H9 (cell line): Measurements from ENCODE around the gene PLCXD3. TPM values are rescaled to one million over a fixed set of nuclear protein-coding genes. Genes with fewer than 3 reads are reported as not detected.

ENCODE experiments used
- DNase-seq: peaks from one replicate; pipeline ENCODE4 v3.0.0-alpha.2; 2017
- H2AFZ ChIP-seq: one replicate; pipeline ENCODE4 v1.6.1; 2013; ENCODE audit warnings: mild to moderate bottlenecking, low read length, control low read depth, moderate library complexity
- H2AK5ac ChIP-seq: 2 replicates; pipeline ENCODE4 v1.6.1; 2013; ENCODE audit warnings: low read length, control low read depth, mixed read lengths; ENCODE audit not compliant: insufficient read length
- H2BK120ac ChIP-seq: one replicate; pipeline ENCODE4 v1.6.1; 2013; ENCODE audit warnings: low read depth, mild to moderate bottlenecking, low read length, control low read depth, inconsistent platforms; ENCODE audit not compliant: poor library complexity, severe bottlenecking
- H2BK12ac ChIP-seq: 2 replicates; pipeline ENCODE4 v1.6.1; 2013; ENCODE audit warnings: low read length, control low read depth, mixed read lengths, low read depth; ENCODE audit not compliant: insufficient read length
- H2BK15ac ChIP-seq: 2 replicates; pipeline ENCODE4 v1.6.1; 2013; ENCODE audit warnings: low read depth, low read length, control low read depth
- H2BK20ac ChIP-seq: one replicate; pipeline ENCODE4 v1.6.1; 2013; ENCODE audit warnings: low read depth, mild to moderate bottlenecking, low read length, control low read depth, inconsistent platforms; ENCODE audit not compliant: poor library complexity, severe bottlenecking
- H2BK5ac ChIP-seq: 2 replicates; pipeline ENCODE4 v1.6.1; 2013; ENCODE audit warnings: low read length, control low read depth, mixed read lengths; ENCODE audit not compliant: insufficient read length
- H3K14ac ChIP-seq: 2 replicates; pipeline ENCODE4 v1.6.1; 2013; ENCODE audit warnings: low read length, control low read depth; ENCODE audit not compliant: insufficient read depth
- H3K18ac ChIP-seq: 2 replicates; pipeline ENCODE4 v1.6.1; 2013; ENCODE audit warnings: low read depth, mild to moderate bottlenecking, mixed read lengths, low read length, control low read depth; ENCODE audit not compliant: insufficient read length
- H3K23ac ChIP-seq: 2 replicates; pipeline ENCODE4 v1.6.1; 2013; ENCODE audit warnings: low read length, control low read depth, mixed read lengths, low read depth; ENCODE audit not compliant: insufficient read length
- H3K23me2 ChIP-seq: 2 replicates; pipeline ENCODE4 v1.6.1; 2013; ENCODE audit warnings: low read depth, mild to moderate bottlenecking, mixed read lengths, low read length, control low read depth; ENCODE audit not compliant: insufficient read length, poor library complexity, severe bottlenecking
- H3K27ac ChIP-seq: 2 replicates; pipeline ENCODE4 v1.5.1; 2013; ENCODE audit warnings: low read length, control low read depth, mixed read lengths, low read depth; ENCODE audit not compliant: insufficient read length
- H3K27me3 ChIP-seq: 2 replicates; pipeline ENCODE4 v1.6.1; 2013; ENCODE audit warnings: low read length, control low read depth, inconsistent platforms; ENCODE audit not compliant: insufficient read depth
- H3K4ac ChIP-seq: 2 replicates; pipeline ENCODE4 v1.6.1; 2013; ENCODE audit warnings: low read depth, mild to moderate bottlenecking, control low read depth, inconsistent platforms, low read length, moderate library complexity
- H3K4me1 ChIP-seq: 2 replicates; pipeline ENCODE4 v1.6.1; 2013; ENCODE audit warnings: low read length, control low read depth, inconsistent platforms; ENCODE audit not compliant: insufficient read depth
- H3K4me2 ChIP-seq: 2 replicates; pipeline ENCODE4 v1.6.1; 2013; ENCODE audit warnings: low read length, control low read depth, mixed read lengths; ENCODE audit not compliant: insufficient read length, insufficient read depth
- H3K56ac ChIP-seq: 2 replicates; pipeline ENCODE4 v1.6.1; 2013; ENCODE audit warnings: low read depth, mild to moderate bottlenecking, mixed read lengths, low read length, control low read depth; ENCODE audit not compliant: insufficient read length
- H3K79me1 ChIP-seq: 2 replicates; pipeline ENCODE4 v1.6.1; 2013; ENCODE audit warnings: low read depth, mild to moderate bottlenecking, moderate library complexity, low read length, control low read depth, inconsistent platforms; ENCODE audit not compliant: insufficient read depth, poor library complexity, severe bottlenecking
- H3K79me2 ChIP-seq: 2 replicates; pipeline ENCODE4 v1.6.1; 2013; ENCODE audit warnings: low read length, control low read depth, inconsistent platforms; ENCODE audit not compliant: insufficient read depth
- H3K9ac ChIP-seq: 2 replicates; pipeline ENCODE4 v1.6.1; 2013; ENCODE audit warnings: low read length, control low read depth, mixed read lengths; ENCODE audit not compliant: insufficient read length; ENCODE audit errors: extremely low read depth
- H3K9me3 ChIP-seq: one replicate; pipeline ENCODE4 v1.6.1; 2013; ENCODE audit warnings: low read depth, low read length, inconsistent platforms; ENCODE audit not compliant: control insufficient read depth
- H3T11ph ChIP-seq: one replicate; pipeline ENCODE4 v1.6.1; 2013; ENCODE audit warnings: mild to moderate bottlenecking, low read length, control low read depth, inconsistent platforms
- H4K20me1 ChIP-seq: one replicate; pipeline ENCODE4 v1.6.1; 2013; ENCODE audit not compliant: control insufficient read depth, insufficient read length, insufficient read depth
- H4K5ac ChIP-seq: 2 replicates; pipeline ENCODE4 v1.6.1; 2013; ENCODE audit warnings: low read depth, mild to moderate bottlenecking, mixed read lengths, low read length, control low read depth; ENCODE audit not compliant: insufficient read length
- H4K8ac ChIP-seq: replicated peaks from 2 replicates; pipeline ENCODE4 v1.6.1; 2013; ENCODE audit warnings: low read length, control low read depth, mixed read lengths, low read depth; ENCODE audit not compliant: insufficient read length
- H4K91ac ChIP-seq: 2 replicates; pipeline ENCODE4 v1.6.1; 2013; ENCODE audit warnings: low read depth, mild to moderate bottlenecking, moderate library complexity, mixed read lengths, low read length, control low read depth; ENCODE audit not compliant: insufficient read length
- H3K27ac Mint-ChIP-seq, 3 experiments: 2 replicates in 2 of 3; 3 replicates in 1 of 3; pipeline ENCODE4 v1.8.0; 2020 to 2021; ENCODE audit warnings: mixed read lengths in 3 of 3, mild to moderate bottlenecking in 1 of 3, moderate library complexity in 1 of 3
- H3K27me3 Mint-ChIP-seq: 2 replicates; pipeline ENCODE4 v1.8.0; 2021; ENCODE audit warnings: low read depth, mild to moderate bottlenecking, moderate library complexity, mixed read lengths
- H3K36me3 Mint-ChIP-seq, 3 experiments: 2 replicates in 2 of 3; 3 replicates in 1 of 3; pipeline ENCODE4 v1.8.0; 2020 to 2021; ENCODE audit warnings: low read depth in 3 of 3, mixed read lengths in 3 of 3; ENCODE audit not compliant: insufficient read depth in 1 of 3
- H3K4me1 Mint-ChIP-seq, 2 experiments: 2 replicates each; pipeline ENCODE4 v1.8.0; 2020; ENCODE audit warnings: mixed read lengths in 2 of 2
- H3K4me3 Mint-ChIP-seq, 2 experiments: 2 replicates in 1 of 2; 3 replicates in 1 of 2; pipeline ENCODE4 v1.8.0; 2020 to 2021; ENCODE audit warnings: mild to moderate bottlenecking in 2 of 2, mixed read lengths in 2 of 2, moderate library complexity in 1 of 2
- H3K9me3 Mint-ChIP-seq, 2 experiments: 2 replicates in 1 of 2; 3 replicates in 1 of 2; pipeline ENCODE4 v1.8.0; 2020; ENCODE audit warnings: mild to moderate bottlenecking in 2 of 2, mixed read lengths in 2 of 2, moderate library complexity in 1 of 2
- CTCF ChIP-seq: fragments of 200-600 bp; sonication (generic); conservative IDR thresholded peaks from 3 replicates; pipeline ENCODE4 v1.8.0; 2021; ENCODE audit warnings: antibody characterized with exemption, mild to moderate bottlenecking
- WGBS: extraction: QIAGEN DNeasy Blood & Tissue Kit; methylation state at CpG from one replicate; pipeline ENCODE4 v1.1.7; 2013; ENCODE audit warnings: missing lambda C conversion rate, low lambda C conversion rate, mixed read lengths; ENCODE audit not compliant: insufficient read length; ENCODE audit errors: extremely low coverage; 5-methylcytosine and 5-hydroxymethylcytosine counted together
- long read RNA-seq: library from polyadenylated mRNA; unstranded; transcript quantifications from one replicate; pipeline ENCODE4 v2.0.0, GENCODE V29; 2020
- total RNA-seq: library from RNA; stranded (reverse); gene quantifications from 2 replicates; pipeline ENCODE4 v1.2.1, GENCODE V29; 2021

PLCXD3 gene
- not detected in 2 replicates for total RNA-seq
- long read RNA-seq: 0 reads

- Mint-ChIP-seq H3K36me3 (no peaks in the 10 kb centered on the region; a peak in 1 of 7 replicates), H3K27ac (peak within 1 kb of the TSS in 1 of 3 experiments; percentile 55; a peak in 1 of 7 replicates), H3K4me3 (peak within 1 kb of the TSS; percentile 64 to 80), H3K4me1 (peaks cover 24 to 25% of the 10 kb centered on the region in 2 experiments), H3K27me3 (peaks cover 54% of the 10 kb centered on the region), H3K9me3 (no peaks in the 10 kb centered on the region)
- Histone ChIP-seq H4K5ac (no peak within 1 kb of the TSS), H3K4ac (no peak within 1 kb of the TSS), H2BK5ac (no peak within 1 kb of the TSS), H3K4me1 (peaks cover 2% of the 10 kb centered on the region; the same call in 1 of the 2 replicates), H2BK12ac (no peak within 1 kb of the TSS), H3K23ac (no peak within 1 kb of the TSS), H3K27ac (no peak within 1 kb of the TSS), H3K79me2 (no peaks in the 10 kb centered on the region), H3K9ac (no peak within 1 kb of the TSS), H2AFZ (peak within 1 kb of the TSS; percentile 72), H2BK15ac (no peak within 1 kb of the TSS), H3K18ac (no peak within 1 kb of the TSS), H4K91ac (no peak within 1 kb of the TSS), H4K8ac (no peak within 1 kb of the TSS), H3K79me1 (no peaks in the 10 kb centered on the region), H3K14ac (no peak within 1 kb of the TSS), H3T11ph (no peak within 1 kb of the TSS), H3K9me3 (no peaks in the 10 kb centered on the region), H4K20me1 (no peaks in the 10 kb centered on the region), H2AK5ac (no peak within 1 kb of the TSS), H2BK120ac (no peak within 1 kb of the TSS), H3K56ac (no peak within 1 kb of the TSS), H3K4me2 (peak within 1 kb of the TSS; percentile 61), H3K27me3 (peaks cover 19% of the 10 kb centered on the region; the same call in 1 of the 2 replicates), H2BK20ac (no peak within 1 kb of the TSS), H3K23me2 (peaks cover 7% of the 10 kb centered on the region)
- TF ChIP-seq CTCF: no peak
- WGBS: no CpG with 5 or more reads among the region's 41 CpGs
- peak; percentile 43 for DNase-seq
These were observed at the start of gene PLCXD3 for GRCh38 chr5:41510176-41510831. TSS of gene PLCXD3 (minus strand) at chr5:41510601. CDS start at chr5:41510526, 75 bp downstream.
